GM12874 (cell line): Measurements from ENCODE around the gene SORCS2.

Experiments
- CTCF ChIP-seq: IDR thresholded peaks from 2 replicates; pipeline ENCODE4 v1.5.1; 2011; ENCODE audit warnings: low read depth, mild to moderate bottlenecking, control low read depth, low read length, moderate library complexity; ENCODE audit not compliant: insufficient read depth

The SORCS2 gene

GRCh38 chr4:7210824-7211223, 18.5 kb downstream of the SORCS2 start:
- TF ChIP-seq CTCF: no peak

GRCh38 chr4:7212101-7212674, 19.9 kb downstream of the SORCS2 start:
- TF ChIP-seq CTCF: no peak

- TF ChIP-seq CTCF: no peak
Measured at GRCh38 chr4:7212921-7213320, 20.6 kb downstream of the SORCS2 start.

- no peak for TF ChIP-seq CTCF
Measured at GRCh38 chr4:7213807-7214206, 21.5 kb downstream of the SORCS2 start.

GRCh38 chr4:7214359-7214758, 22.0 kb downstream of the SORCS2 start:
- TF ChIP-seq CTCF: no peak

GRCh38 chr4:7217039-7217438, 24.7 kb downstream of the SORCS2 start:
- no peak for TF ChIP-seq CTCF

GRCh38 chr4:7217474-7218321, 25.4 kb downstream of the SORCS2 start:
- no peak for TF ChIP-seq CTCF
